Neural crest cell (in vitro differentiated cells): Measurements from ENCODE around the gene LRRFIP2. TPM values are rescaled to one million over a fixed set of nuclear protein-coding genes. Genes with fewer than 3 reads are reported as not detected.

Source experiments
- DNase-seq: peaks from one replicate; pipeline ENCODE4 v3.0.0; 2021; ENCODE audit warnings: low read depth, mixed read lengths, low spot score
- H3K27ac Mint-ChIP-seq: one replicate; pipeline ENCODE4 v1.8.0; 2021; ENCODE audit warnings: mild to moderate bottlenecking, mixed read lengths; ENCODE audit not compliant: unreplicated experiment
- H3K27me3 Mint-ChIP-seq: 2 replicates; pipeline ENCODE4 v1.8.0; 2021; ENCODE audit warnings: low read depth, mild to moderate bottlenecking, mixed read lengths
- H3K36me3 Mint-ChIP-seq: 2 replicates; pipeline ENCODE4 v1.8.0; 2021; ENCODE audit warnings: low read depth, mild to moderate bottlenecking, mixed read lengths
- H3K4me1 Mint-ChIP-seq: 2 replicates; pipeline ENCODE4 v1.8.0; 2021; ENCODE audit warnings: mixed read lengths
- H3K4me3 Mint-ChIP-seq: one replicate; pipeline ENCODE4 v1.8.0; 2021; ENCODE audit warnings: mild to moderate bottlenecking, mixed read lengths
- H3K9me3 Mint-ChIP-seq: 2 replicates; pipeline ENCODE4 v1.8.0; 2021; ENCODE audit warnings: mixed read lengths
- CTCF ChIP-seq: fragments of 200-600 bp; sonication (generic); conservative IDR thresholded peaks from 2 replicates; pipeline ENCODE4 v1.5.0; 2021; ENCODE audit warnings: antibody characterized with exemption, mild to moderate bottlenecking
- total RNA-seq: library from RNA; stranded (reverse); gene quantifications from 2 replicates; pipeline ENCODE4 v1.2.1, GENCODE V29; 2021

The LRRFIP2 gene
- total RNA-seq, 1 donor from 2014 or later = 37.2 TPM

GRCh38 chr3:37143821-37144220 lies 30.6 kb downstream of the LRRFIP2 start:
- H3K9me3 Mint-ChIP-seq = peaks cover 4% of the 10 kb centered on the region
- no peaks in the 10 kb centered on the region for H3K27me3 Mint-ChIP-seq
- no peak overlapping the region for H3K4me3 Mint-ChIP-seq
- no peak overlapping the region for H3K27ac Mint-ChIP-seq
- peaks cover 16% of the 10 kb centered on the region for H3K36me3 Mint-ChIP-seq
- TF ChIP-seq CTCF = no peak
- H3K4me1 Mint-ChIP-seq = no peaks in the 10 kb centered on the region
- DNase-seq = no peak

DNA sequence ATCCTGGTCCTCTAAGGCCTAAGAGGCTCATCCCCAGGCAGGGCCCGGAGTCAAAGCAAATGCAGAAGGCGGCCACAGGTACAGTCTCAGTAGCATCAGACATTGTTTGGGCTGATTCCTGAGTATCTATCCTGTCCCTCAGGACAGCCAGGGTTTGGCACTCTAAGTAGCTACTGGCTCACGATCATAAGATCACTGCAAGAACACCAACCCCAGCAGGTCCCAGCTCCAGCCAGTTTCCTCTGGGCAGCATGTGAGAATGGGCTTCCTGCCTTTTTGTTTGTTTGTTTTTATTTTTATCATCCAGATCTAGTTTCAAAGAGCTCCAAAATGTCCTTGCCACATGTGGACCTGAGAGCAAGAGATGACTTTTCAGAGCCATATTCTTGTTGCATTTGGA lies 32.7 kb downstream of the LRRFIP2 start:
- H3K9me3 Mint-ChIP-seq = peaks cover 4% of the 10 kb centered on the region
- H3K27ac Mint-ChIP-seq = no peak overlapping the region
- no peak for TF ChIP-seq CTCF
- H3K27me3 Mint-ChIP-seq = no peaks in the 10 kb centered on the region
- no peak for DNase-seq
- no peaks in the 10 kb centered on the region for H3K4me1 Mint-ChIP-seq
- H3K36me3 Mint-ChIP-seq = peaks cover 14% of the 10 kb centered on the region
- no peak overlapping the region for H3K4me3 Mint-ChIP-seq

DNA sequence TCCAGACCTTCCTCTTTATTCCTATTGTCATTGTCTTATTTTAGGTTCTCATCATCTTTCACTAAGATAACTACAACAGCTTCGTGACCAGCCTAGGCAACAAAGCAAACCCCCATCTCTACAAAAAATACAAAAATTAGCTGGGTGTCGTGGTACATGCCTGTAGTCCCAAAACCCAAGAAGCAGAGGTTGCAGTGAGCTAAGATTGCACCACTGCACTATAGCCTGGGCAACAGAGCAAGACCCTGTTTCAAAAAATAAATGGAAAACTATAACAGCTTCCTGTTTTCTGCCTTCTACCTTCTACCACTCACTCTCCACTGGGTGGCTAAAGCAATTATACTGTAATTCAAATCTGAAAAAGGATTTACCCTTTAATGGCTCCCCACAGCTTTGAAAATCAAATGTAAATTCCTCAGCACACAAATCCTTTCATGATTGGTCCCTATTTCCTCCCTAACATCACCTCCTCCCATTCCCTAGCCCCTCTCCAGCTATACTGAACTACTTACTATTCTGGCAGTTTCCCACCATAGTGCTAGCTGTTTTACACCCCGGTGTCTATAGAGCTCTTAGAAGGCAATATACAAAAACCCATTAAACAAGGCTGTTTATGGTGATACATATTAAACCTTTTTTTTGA lies 33.4 kb downstream of the LRRFIP2 start:
- no peak overlapping the region for H3K27ac Mint-ChIP-seq
- H3K36me3 Mint-ChIP-seq = peaks cover 10% of the 10 kb centered on the region
- no peak for DNase-seq
- H3K27me3 Mint-ChIP-seq = no peaks in the 10 kb centered on the region
- H3K4me1 Mint-ChIP-seq = no peaks in the 10 kb centered on the region
- no peak overlapping the region for H3K4me3 Mint-ChIP-seq
- peaks cover 4% of the 10 kb centered on the region for H3K9me3 Mint-ChIP-seq
- no peak for TF ChIP-seq CTCF

DNA sequence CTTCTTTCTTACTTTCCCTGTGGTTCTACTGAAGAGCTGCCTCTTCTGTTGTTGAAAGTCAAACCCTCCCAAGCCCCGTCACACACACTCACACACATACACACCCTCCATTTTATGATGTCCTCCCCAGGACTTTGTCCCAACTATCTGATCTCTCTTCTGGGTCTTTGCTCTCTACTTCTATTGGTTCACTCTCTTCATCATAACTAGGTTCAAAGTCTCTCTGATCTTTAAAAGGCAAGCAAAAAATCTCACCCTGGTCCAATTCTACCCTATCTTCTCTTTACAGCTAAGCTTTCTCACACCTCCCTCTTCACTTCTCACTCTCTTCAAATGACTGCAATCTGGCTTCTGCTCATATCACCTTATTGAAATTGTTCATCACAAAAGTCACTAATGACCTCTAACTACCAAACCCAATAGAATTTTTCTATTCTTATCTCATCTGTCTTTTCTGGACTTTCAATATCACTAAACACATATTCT lies 34.8 kb downstream of the LRRFIP2 start:
- Mint-ChIP-seq H3K4me1 (no peaks in the 10 kb centered on the region), H3K36me3 (peaks cover 10% of the 10 kb centered on the region), H3K27me3 (no peaks in the 10 kb centered on the region), H3K27ac (no peak overlapping the region), H3K4me3 (no peak overlapping the region), H3K9me3 (peaks cover 4% of the 10 kb centered on the region)
- no peak for DNase-seq
- no peak for TF ChIP-seq CTCF

GRCh38 chr3:37138816-37139215 lies 35.6 kb downstream of the LRRFIP2 start:
- no peaks in the 10 kb centered on the region for H3K27me3 Mint-ChIP-seq
- H3K36me3 Mint-ChIP-seq = peaks cover 10% of the 10 kb centered on the region
- H3K9me3 Mint-ChIP-seq = peaks cover 4% of the 10 kb centered on the region
- no peak for TF ChIP-seq CTCF
- DNase-seq = no peak
- H3K4me1 Mint-ChIP-seq = no peaks in the 10 kb centered on the region
- no peak overlapping the region for H3K27ac Mint-ChIP-seq
- no peak overlapping the region for H3K4me3 Mint-ChIP-seq
